ENCODE measurements around the gene BMP6. TPM values are rescaled to one million over a fixed set of nuclear protein-coding genes. Genes with fewer than 3 reads are reported as not detected.

BMP6 gene
- total RNA-seq, 1 experiment from 2014 or later: 0.28 TPM

DNA sequence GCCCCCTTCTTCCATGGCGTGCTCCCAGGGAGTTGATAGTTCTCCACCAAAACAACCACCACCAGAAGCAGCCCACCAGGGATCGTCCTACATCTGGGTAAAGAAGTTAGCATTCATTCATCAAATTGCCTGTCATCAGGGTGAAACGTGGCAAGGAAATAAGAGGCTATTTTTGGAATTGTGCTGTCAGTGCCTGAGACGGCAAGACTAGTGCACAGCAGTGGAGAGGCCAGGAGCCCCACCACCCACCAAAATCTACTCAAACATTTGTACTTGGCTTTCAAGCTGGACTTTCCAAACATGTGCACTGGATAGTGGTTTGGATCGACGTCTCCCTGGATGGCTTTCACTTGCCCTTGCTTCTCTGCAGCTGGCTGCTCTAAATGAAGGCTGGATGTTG, 139.9 kb downstream of the BMP6 start:
- Histone ChIP-seq H3K4ac (ENCODE audit: low read depth, low read length) (no peak overlapping the region), H3K27me3 (ENCODE audit: insufficient read depth, low read length) (no peaks in the 10 kb centered on the region), H4K5ac (ENCODE audit: insufficient read length, low read depth, low read length) (no peak overlapping the region), H3K18ac (ENCODE audit: insufficient read length, low read depth, low read length) (no peak overlapping the region), H3K56ac (ENCODE audit: insufficient read length, low read depth, low read length) (no peak overlapping the region), H3K27ac (ENCODE audit: insufficient read length, low read depth, low read length) (no peak overlapping the region), H3K79me1 (ENCODE audit: insufficient read depth, low read depth, low read length, poor library complexity, severe bottlenecking) (no peaks in the 10 kb centered on the region), H3K4me2 (ENCODE audit: insufficient read depth, insufficient read length, low read length) (no peak overlapping the region), H4K91ac (ENCODE audit: insufficient read length, low read depth, low read length) (no peak overlapping the region), H2BK20ac (ENCODE audit: low read depth, low read length, poor library complexity, severe bottlenecking) (no peak overlapping the region), H2BK15ac (ENCODE audit: low read depth, low read length) (no peak overlapping the region), H2BK120ac (ENCODE audit: low read depth, low read length, poor library complexity, severe bottlenecking) (no peak overlapping the region), H3K9ac (ENCODE audit: extremely low read depth, insufficient read length, low read length) (no peak overlapping the region), H4K8ac (replicated peaks; ENCODE audit: insufficient read length, low read depth, low read length) (no peak overlapping the region), H3T11ph (ENCODE audit: low read length) (no peak overlapping the region), H3K9me3 (ENCODE audit: control insufficient read depth, low read depth, low read length) (no peaks in the 10 kb centered on the region), H3K14ac (ENCODE audit: insufficient read depth, low read length) (no peak overlapping the region), H2AK5ac (ENCODE audit: insufficient read length, low read length) (no peak overlapping the region), H2AFZ (ENCODE audit: low read length) (no peak overlapping the region), H2BK12ac (ENCODE audit: insufficient read length, low read depth, low read length) (no peak overlapping the region), H2BK5ac (ENCODE audit: insufficient read length, low read length) (no peak overlapping the region), H4K20me1 (ENCODE audit: control insufficient read depth, insufficient read depth, insufficient read length) (no peaks in the 10 kb centered on the region), H3K23ac (ENCODE audit: insufficient read length, low read depth, low read length) (no peak overlapping the region), H3K79me2 (ENCODE audit: insufficient read depth, low read length) (no peaks in the 10 kb centered on the region), H3K23me2 (ENCODE audit: insufficient read length, low read depth, low read length, poor library complexity, severe bottlenecking) (no peaks in the 10 kb centered on the region), H3K4me1 (ENCODE audit: insufficient read depth, low read length) (no peaks in the 10 kb centered on the region)
- Mint-ChIP-seq H3K36me3 (ENCODE audit: insufficient read depth in 1 of 3, low read depth in 3 of 3) (peaks cover 0 to 4% (median 3%) of the 10 kb centered on the region in 3 experiments; a peak in 2 of 7 replicates), H3K9me3 (peaks cover 2 to 3% of the 10 kb centered on the region in 2 experiments; a peak in 2 of 5 replicates), H3K4me1 (no peaks in the 10 kb centered on the region), H3K4me3 (no peak overlapping the region), H3K27me3 (ENCODE audit: low read depth) (no peaks in the 10 kb centered on the region), H3K27ac (no peak overlapping the region; a peak in 1 of 7 replicates)
- WGBS (ENCODE audit: extremely low coverage, insufficient read length, low lambda C conversion rate): no CpG with 5 or more reads among the region's 6 CpGs
- no peak for TF ChIP-seq CTCF (conservative IDR thresholded peaks at IDR 0.05)
- no peak for DNase-seq
